ENCODE measurements around the gene TTYH2.

Gene TTYH2

DNA sequence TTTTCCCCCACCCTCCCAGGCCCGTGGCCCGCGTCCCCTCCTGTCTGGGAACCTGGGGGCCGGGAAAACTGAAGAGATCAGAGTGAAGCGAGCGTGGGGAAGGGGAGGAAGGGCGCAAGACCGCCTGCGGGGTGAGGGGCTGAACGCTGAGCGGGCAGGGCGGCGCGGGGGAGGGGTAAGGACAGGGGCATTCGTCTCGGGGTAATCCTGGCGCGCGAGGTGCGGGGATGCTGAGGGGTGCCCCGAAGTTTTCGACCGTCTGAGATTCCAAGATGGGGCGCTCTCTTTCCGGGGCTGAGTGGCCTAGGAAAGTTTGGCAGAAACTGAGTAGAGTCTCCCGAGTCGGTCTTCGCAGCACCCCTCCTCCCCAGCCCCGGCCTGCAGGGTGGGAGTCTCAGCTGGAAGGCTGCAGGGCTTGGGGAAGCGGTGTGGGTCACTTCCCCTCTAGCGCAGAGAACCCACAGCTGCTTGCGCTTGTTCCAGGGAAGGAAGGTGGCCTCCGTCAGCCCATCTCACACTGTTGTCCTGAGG is 555 bp downstream of the TTYH2 start:
- DNase-seq (ENCODE audit: low read depth in 4 of 4, low spot score in 1 of 4), result no peak

DNA sequence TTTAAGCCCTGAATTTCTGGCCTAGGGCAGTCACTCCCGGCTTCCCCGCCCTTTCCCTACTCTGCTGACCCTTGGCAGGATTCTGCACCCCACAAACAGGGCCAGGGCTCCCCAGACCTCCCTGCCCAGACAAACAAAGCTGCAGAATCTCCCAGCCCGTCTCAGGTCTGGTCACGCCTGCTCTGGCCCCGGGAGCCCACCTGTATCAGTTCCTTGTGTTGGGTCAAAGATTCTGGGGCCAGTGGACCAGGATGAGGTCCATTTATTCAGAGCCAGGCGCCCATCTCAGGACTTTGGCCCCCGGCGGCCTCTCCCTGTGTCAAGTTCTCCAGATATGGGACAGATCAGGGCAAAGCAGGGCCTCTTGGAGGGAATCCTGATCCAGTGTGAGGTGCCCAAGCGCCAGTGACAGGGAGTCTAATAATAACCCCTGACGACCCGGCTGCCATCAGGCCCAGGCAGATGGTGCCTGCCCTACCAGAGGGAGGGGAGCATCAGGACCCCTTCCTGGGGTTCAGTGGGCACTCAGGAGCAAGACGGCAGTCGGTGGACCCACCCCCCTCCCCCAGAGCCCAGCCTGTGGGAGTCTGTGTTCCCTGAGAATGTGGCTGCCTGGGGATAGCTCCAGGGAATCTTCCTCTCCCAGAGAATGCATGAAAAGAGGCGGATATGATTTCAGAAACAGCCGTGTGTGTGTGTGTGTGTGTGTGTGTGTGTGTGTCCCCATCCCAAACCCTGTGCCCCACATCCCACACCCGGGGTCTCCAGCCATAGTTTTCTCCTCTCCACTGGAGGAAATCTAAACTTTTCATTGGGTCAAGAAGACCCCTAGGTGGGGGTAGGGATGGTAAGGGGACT is 1.3 kb downstream of the TTYH2 start:
- DNase-seq (ENCODE audit: low read depth in 4 of 4, low spot score in 1 of 4), result no peak

DNA sequence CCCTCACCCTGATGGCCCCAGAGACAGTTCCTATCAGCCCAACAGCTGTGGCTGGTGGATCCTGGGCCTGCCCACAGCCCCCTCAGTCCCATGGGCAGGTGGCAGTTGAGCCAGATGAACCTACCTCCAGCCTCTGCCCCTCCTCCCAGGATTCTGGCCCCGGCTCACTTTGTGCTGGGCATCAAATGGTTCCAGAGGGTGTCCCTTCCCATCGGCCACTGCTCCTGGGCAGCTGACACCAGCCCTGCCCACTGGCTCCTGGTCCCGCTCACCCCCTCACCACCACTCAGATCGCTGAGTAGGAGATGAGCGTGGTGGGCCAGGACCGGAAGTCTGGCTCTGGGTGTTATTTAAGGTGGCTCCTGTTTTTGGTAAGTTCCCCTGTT is 2.0 kb downstream of the TTYH2 start:
- no peak for DNase-seq (ENCODE audit: low read depth in 4 of 4, low spot score in 1 of 4)

DNA sequence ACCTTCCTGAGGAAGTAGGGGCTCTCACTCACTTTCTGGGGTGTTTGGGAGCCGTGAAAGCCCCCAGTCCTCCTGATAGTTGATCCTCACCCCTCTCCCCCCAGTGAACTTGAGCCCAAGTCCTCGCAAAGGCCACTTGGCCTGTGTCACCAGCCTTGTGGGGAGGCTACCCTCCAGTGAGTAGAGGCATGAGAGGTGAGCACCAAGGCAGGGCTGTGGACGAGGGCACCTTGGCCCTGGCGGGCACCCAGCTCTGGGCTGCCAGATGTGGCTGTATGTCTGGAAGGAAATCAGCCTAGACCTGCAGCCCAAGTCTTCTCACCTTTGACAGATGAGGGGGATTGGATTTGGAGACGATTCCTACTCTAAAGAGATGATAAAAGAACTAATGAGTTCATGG is 3.1 kb downstream of the TTYH2 start:
- no peak for DNase-seq (ENCODE audit: low read depth in 4 of 4, low spot score in 1 of 4)

DNA sequence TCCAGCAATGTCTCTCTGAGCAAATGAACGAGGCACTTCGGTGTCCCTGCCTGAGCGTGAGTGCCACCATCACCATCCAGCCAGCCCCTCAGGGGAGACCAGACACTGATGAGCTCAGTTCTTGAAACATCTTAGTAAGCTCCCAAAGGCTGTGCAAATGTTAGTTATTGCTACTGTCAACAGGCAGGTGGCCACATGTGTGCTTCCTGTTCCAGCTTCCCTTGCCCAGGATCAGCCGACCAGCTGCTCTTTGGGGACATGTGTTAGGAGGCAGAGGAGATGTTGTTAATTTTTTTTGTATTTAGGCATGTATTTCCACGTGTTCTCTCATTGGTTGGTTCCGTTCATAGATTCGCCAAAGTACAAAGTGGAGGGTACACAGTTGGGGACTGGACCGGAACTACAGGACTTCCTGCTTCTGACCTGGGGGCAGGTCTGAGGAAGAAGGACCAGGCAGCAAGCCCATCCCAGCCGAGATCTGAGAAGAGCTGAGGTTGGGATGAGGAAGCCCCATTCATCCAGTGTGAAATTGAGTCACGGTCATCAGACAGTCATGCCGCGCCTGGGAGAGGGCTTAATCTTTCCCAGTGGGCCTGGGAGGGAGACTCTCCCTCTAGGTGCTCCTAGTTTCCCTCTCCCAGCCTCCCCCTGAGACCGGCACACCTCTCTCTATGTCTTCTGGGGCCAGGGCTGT is 3.8 kb downstream of the TTYH2 start:
- no peak for DNase-seq (ENCODE audit: low read depth in 4 of 4, low spot score in 1 of 4)

DNA sequence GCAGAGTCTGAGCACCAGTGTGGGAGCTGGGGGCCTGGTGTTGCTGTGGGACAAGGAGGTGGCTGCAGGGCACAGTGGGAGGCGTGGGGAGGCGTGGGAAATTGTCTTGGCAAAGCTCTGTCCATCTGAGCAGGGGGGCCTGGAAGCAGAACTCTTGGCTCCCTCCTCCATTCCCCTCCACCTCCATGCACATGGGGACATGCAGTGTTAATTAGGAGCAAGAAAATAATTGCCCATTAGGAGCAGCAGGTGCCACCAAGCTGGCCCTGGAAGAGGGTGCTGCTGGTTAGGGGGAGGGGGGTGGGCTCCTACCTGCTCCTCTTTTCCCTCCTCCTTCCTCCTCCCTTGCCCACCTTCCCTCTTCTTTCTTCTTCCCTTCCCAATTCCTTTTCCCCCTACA is 4.5 kb downstream of the TTYH2 start:
- no peak for DNase-seq (ENCODE audit: low read depth in 4 of 4, low spot score in 1 of 4)

DNA sequence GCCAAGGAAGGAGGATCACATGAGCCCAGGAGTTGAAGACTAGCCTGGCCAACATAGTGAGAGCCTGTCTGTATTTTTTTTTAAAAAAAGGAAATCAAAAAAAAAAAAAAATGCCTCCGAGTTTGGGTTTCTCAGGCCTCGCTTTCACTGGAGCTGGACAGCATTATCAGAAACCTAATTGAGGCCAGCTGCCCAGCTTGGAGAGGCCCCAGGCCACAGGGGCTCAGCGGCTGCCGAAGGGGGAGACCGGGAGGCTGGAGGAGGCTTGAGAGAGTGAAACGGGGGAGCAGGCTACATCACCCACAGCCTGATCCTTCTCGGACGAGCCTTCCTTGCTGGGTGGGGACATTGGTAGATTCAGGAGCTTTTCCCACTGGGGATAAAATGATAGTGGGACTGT is 5.1 kb downstream of the TTYH2 start:
- DNase-seq (ENCODE audit: low read depth in 4 of 4, low spot score in 1 of 4), result no peak

DNA sequence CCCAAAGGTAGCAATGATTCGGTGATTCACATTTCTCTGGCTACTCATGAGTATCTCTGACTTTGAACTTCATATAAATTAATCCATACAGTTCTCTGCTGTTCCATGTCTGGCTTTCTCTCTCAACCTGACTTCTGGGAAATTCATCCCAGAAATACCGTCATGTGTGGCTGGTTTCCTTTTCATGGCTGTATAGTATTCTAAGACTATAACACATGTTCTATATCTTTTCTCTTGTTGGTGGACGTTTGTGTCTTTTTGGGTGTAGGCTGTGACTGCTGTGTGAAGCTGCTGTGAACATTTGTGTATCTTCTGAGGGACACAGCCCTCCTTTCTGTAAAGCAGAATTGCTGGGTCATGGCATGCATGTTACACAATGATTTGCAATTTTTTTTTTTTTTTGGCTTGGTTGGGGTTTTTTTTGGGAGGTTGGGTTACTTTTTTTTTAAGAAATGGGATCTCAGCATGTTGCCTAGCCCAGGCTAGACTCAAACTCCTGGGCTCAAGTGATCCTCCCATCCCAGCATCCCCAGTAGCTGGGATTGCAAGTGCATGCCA is 6.3 kb downstream of the TTYH2 start:
- no peak for DNase-seq (ENCODE audit: low read depth in 4 of 4, low spot score in 1 of 4)

DNA sequence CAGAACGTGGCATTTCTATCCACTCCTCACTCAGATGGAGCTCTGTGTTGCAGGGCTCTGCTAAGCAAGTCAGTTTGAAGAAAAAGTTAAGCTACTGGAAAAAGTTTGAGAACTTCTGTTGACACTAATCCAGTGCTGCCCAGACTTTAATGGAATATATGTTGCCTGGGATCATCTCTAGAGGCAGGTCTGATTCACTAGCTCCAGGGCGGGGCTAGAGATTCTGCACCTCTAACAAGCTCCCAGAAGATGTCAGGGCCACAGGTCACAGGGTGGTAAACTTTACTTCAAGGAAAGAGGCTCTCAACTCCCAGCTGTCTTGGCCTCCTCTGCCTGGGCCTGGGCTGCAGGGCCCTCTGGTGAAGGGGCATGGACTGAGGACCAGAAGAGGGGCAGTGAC is 6.8 kb downstream of the TTYH2 start:
- DNase-seq (ENCODE audit: low read depth in 4 of 4, low spot score in 1 of 4), result no peak

DNA sequence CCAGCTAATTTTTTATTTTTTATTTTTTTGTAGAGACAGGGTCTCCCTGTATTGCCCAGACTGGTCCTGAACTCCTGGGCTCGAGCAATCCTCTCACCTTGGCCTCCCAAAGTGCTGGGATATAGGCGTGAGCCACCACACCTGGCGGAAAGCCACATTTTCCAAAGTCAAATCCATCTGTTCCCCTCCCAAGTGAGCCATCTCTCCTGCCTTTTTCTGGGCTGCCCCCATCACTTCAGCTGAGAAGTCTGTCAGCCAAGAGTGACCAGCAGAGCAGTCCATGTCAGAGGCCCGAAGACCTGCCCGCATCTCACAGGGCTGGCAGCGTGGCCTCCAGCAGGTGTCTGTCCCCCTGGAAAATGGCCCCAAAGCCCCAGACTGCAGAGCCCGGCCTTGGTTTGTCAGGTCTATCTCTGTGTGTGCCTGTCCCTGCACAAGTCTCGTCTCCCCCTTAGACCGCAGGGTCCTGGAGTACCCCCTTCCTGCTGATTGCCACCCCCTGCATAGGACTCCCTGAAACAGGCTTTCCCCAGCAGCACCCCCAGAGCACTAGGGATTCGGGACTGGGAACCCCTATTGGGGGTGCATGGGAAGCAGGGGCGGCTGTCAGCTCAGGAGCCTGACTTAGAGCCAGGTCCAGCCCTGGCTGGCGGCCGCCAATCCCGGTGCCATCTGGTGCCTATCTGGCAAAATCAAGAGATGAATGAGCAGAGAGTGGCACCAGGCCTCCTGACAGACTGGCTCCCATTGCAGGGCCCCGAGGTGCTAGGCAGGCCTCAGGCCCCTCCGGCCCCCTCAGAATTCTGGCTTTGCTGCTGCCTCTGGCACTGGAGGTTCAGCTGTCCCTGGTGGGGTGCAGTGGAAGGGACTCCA is 7.8 kb downstream of the TTYH2 start:
- DNase-seq (ENCODE audit: low read depth in 4 of 4, low spot score in 1 of 4), result no peak

DNA sequence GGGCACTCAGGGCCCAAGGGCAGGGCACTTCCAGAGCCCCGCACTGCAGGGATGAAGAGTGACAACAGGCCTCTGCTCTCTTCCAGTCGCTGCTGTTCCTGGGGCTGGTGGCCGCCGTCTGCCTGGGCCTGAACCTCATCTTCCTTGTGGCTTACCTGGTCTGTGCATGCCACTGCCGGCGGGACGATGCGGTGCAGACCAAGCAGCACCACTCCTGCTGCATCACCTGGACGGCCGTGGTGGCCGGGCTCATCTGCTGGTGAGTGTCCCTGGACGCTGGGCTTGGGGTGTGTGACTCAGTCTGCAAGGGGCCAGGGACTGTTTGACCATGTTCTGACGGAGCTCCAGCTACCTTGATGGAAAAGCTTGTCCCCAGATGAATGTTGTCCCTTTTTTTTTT is 9.0 kb downstream of the TTYH2 start:
- DNase-seq (ENCODE audit: low read depth in 4 of 4, low spot score in 1 of 4), result no peak

DNA sequence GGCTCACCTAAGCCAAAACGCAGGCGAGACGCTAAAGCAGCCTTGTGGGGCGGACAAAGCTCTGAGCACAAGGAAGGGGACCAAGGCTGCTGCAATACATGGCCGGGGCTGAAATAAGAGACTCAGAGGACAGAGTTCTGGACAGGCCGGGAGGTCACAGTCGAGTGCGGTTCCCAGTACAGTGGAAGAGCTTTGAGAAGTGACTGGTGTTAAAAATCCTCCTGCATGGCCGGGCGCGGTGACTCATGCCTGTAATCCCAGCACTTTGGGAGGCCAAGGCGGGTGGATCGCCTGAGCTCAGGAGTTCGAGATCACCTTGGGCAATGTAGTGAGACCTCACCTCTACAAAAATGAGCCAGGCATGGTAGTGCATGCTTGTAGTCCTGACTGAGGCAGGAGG is 10.5 kb downstream of the TTYH2 start:
- DNase-seq (ENCODE audit: low read depth in 4 of 4, low spot score in 1 of 4), result no peak

DNA sequence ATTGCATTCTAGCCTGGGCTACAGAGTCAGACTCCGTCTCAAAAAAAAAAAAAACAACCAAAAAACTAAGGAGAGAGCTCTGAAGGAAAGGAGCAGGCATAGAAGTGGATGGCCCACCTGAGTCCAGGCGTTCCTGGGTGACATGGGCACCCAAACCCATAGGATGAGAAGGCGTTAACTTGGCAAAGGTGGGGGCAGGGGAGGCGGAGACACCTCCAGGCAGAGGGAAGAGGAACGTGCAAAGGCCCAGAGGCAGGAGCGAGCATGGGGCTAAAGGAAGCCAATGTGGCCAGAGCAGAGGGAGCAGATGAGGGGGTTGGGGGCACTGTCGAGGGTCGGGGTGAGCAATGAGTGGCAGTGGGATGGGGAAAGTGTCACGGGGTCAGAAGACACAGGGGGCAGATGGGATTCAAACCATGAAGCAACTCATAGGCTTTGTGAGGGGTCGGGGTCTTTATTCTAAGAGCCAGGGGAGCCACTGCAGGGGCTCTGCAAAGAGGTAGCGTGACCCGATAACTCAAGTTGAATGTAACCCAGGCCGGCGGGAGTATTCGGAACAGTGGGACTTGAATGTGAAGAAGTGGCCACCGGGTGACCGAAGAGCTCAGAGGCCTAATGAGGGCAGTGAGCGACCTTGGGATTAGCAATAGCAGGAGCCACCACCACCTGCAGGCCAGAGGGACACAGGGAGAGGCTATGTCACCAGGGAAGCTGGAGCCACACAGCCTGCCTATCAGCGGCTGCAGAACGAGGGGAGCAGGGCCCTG is 11.8 kb downstream of the TTYH2 start:
- no peak for DNase-seq (ENCODE audit: low read depth in 4 of 4, low spot score in 1 of 4)

DNA sequence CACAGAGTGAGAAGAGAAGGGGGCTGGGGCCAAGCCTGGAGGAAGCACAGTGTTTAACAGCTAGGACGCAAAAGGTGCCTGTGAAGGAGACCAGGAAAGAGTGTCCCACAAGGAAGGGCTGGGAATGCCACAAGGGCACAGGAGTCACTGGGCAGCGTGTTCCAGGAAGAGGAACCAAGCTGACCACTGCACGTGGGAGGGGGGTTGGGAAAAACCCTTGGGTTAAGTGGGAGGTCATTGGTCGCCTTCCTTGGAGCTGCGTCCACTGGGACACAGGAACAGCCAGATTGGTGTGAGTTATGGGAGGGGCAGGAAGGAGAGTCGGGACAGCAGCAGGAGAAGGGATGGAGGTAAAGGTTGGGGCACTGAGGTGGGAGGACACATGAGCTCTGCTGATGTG is 12.9 kb downstream of the TTYH2 start:
- DNase-seq (ENCODE audit: low read depth in 4 of 4, low spot score in 1 of 4), result no peak

DNA sequence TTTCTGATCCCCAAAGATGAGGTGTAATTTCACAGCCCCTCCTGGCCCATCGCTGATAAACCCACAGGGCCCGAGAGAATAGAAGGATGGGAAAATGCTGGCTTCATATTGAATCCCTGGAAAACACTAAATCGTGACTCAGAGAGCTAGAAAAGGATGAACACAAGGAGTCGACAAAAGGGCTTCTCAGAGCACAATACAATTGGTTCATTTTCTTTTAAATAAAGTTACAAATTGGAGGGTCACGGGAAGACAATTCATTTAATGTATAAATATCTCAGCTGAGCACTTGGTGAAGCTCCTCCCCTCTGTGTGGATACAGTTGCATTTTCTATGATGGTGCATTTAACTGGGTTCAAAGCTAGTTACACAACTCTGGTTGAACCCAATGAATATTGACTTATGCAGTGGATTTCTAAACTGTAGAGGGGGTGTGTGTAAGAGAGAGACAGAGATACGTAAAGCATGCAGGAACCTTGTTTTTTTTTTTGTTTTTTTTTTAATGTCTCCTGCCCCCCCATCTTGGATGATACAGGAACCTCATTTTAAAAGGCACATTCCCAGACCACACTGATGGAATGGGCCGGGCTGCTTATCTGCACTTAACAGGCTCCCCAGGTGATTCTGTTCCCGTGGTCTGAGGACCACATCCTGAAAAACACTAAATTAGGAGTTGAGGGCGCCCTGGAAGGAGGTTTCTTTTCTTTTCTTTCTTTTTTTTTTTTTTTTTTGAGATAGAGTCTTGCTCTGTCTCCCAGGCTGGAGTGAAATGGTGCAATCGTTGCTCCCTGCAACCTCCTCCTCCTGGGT is 14.1 kb downstream of the TTYH2 start:
- no peak for DNase-seq (ENCODE audit: low read depth in 4 of 4, low spot score in 1 of 4)

DNA sequence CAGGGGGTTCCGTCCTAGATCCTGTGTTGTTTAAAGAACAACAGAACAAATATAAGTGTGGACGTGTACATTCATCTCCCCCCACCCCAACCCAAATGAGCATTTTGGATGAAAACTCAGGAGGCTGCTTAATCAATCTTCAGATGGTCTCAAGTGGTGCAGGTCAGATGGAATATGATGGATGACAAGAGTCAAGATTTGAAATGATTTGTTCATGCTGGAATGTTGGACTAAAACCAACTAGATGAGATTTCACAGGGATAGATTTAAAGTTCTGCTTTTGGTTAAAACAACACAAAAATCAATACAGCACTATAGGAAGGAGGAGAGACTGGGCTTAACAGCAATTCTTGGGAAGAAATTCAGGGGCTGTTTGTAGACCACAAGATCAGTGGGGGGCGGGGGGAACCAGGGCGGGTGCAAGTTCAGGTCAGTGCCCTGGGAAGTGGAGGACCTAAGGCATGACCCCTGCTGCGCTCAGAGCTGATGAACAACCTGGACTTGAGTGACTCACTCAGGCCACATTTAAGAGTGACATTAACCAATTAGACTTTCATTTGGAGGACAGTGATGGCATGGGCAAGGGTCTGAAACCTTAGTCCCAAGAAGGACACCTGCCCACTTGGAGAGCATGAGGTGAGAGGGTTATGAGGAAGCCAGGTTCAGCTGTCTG is 15.1 kb downstream of the TTYH2 start:
- no peak for DNase-seq (ENCODE audit: low read depth in 4 of 4, low spot score in 1 of 4)

DNA sequence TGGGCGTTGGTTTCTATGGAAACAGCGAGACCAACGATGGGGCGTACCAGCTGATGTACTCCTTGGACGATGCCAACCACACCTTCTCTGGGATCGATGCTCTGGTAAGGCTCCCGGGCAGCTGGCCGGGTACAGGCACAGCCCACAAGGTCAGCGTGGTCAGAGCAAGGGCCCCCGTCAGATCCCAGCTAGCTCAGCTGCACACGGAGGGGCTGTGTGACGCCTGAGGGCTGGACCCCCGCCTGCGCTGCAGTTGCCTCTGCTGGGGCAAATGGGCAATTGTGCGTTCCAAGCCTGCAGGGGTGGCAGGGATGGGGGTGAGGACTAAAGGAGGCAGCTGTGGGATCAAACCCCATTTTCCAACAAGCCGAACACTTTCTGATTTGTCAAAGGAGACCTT is 17.5 kb downstream of the TTYH2 start:
- DNase-seq (ENCODE audit: low read depth in 4 of 4, low spot score in 1 of 4), result no peak

DNA sequence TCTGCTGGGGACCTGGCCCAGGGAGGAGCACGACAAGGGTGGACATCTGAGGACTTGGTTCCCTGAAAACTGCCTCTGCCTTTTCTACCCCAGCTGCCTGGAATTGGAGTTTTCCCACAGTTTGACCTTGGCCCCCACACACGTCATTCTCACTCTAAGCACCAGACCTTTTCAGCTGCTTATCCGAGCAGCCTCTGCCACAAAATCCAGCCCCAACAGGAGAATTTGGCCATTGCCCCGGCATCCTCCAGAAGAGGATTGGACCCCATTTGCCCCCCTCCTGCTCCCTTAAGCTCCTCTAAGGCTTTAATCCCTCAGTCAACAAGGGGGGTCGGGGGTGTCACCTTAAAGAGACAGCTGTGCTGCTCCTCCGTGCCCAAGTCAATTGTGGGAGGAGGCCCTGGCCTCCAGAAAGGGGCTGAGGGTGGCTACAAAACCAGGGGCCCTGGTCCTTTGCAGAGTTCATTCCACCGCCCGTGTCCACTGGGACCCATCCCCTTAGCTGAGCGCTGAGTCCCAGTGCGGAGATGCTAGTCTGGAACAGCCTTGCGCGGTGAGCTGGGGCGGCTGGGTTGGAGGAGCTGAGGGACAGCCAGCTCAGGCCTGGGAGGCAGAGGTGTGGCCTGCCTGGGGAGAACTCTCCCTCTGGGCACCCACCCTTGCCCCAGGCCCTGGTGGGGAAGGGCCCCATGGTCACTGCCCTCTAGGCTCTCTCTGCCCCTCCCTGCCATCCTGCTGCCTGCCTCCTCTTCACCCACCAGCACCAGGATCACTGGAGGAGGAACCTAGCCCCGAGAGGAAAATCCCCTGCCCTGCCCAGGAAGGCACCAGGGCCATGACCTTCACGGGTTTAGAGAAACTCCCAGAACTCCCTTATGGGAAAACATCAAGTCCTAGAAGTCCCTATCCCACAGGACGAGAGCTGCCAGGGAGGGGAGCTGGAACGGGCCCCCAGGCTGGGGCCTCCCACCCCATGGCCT is 18.8 kb downstream of the TTYH2 start:
- no peak for DNase-seq (ENCODE audit: low read depth in 4 of 4, low spot score in 1 of 4)

All from stimulated activated CD4-positive, alpha-beta T cell treated with anti-CD3 and anti-CD28 coated beads, Interleukin-1b, Interleukin-23, amount 100 ng/mL, for 24 hours (primary cell).